OCI-LY3 (cell line): ENCODE results near the gene EDDM13.

Source experiments
- CTCF ChIP-seq: fragments of 200-600, 300-600 bp; sonication (generic); IDR thresholded peaks from 2 replicates; pipeline ENCODE4 v1.5.1; 2014; ENCODE audit warnings: antibody characterized with exemption, low read length, low read depth
- EZH2phosphoT487 ChIP-seq: fragments of 200-600 bp; shearing (Covaris generic); IDR thresholded peaks from 2 replicates; pipeline ENCODE4 v1.6.1; 2018; ENCODE audit warnings: antibody characterized with exemption, mixed run types, low read depth

GRCh38 chr19:56332695-56333094, 60.1 kb downstream of the EDDM13 start:
- no peak for TF ChIP-seq CTCF
- TF ChIP-seq EZH2phosphoT487, result no peak
